H1 (cell line): ENCODE measurements around the gene CYTH1. TPM values are rescaled to one million over a fixed set of nuclear protein-coding genes. Genes with fewer than 3 reads are reported as not detected.

Source experiments
- CTCF ChIA-PET: fragments of 300-600 bp; sonication (Branson Sonifier 250); formaldehyde crosslinking; loops from one replicate; lab custom pipeline; 2021; ENCODE audit not compliant: partially characterized antibody; lab: Charles Lee
- POLR2A ChIA-PET: fragments of 300-600 bp; sonication (Branson Sonifier 250); formaldehyde crosslinking; loops from one replicate; lab custom pipeline; 2021; ENCODE audit warnings: inconsistent platforms; ENCODE audit not compliant: partially characterized antibody; lab: Charles Lee
- DNase-seq, 2 experiments: peaks; one replicate each; pipeline versions ENCODE4 v3.0.0 to v3.0.0-alpha.2; 2010 to 2022; ENCODE audit warnings: low spot score in 2 of 2, low read depth in 1 of 2, mixed read lengths in 1 of 2
- FAIRE-seq: peaks from 2 replicates; lab custom pipeline; 2011; peaks lifted over from hg19 to GRCh38; lab: Jason Lieb, UNC
- H2AFZ ChIP-seq: 2 replicates; pipeline ENCODE4 v1.8.1; 2012; ENCODE audit warnings: low read length, inconsistent platforms
- H2AK5ac ChIP-seq: 2 replicates; pipeline ENCODE4 v1.6.1; 2013; ENCODE audit warnings: low read depth, low read length
- H2BK120ac ChIP-seq: replicated peaks from 2 replicates; pipeline ENCODE3; 2013; ENCODE audit warnings: low read depth, low read length, inconsistent platforms
- H2BK12ac ChIP-seq: 2 replicates; pipeline ENCODE4 v1.6.1; 2013; ENCODE audit warnings: low read depth, low read length
- H2BK15ac ChIP-seq: 2 replicates; pipeline ENCODE4 v1.6.1; 2013; ENCODE audit warnings: low read length
- H2BK20ac ChIP-seq: 2 replicates; pipeline ENCODE4 v1.6.1; 2013; ENCODE audit warnings: low read length
- H2BK5ac ChIP-seq: 2 replicates; pipeline ENCODE4 v1.6.1; 2013; ENCODE audit warnings: low read depth, low read length
- H3K14ac ChIP-seq: 2 replicates; pipeline ENCODE4 v1.6.1; 2013; ENCODE audit warnings: inconsistent platforms; ENCODE audit not compliant: insufficient read length
- H3K18ac ChIP-seq: 2 replicates; pipeline ENCODE4 v1.6.1; 2013; ENCODE audit warnings: low read length; ENCODE audit errors: extremely low read depth
- H3K23ac ChIP-seq: 2 replicates; pipeline ENCODE4 v1.6.1; 2013; ENCODE audit warnings: inconsistent platforms; ENCODE audit not compliant: insufficient read length
- H3K23me2 ChIP-seq: 2 replicates; pipeline ENCODE4 v1.6.1; 2013; ENCODE audit warnings: low read depth, low read length
- H3K27ac ChIP-seq: 2 replicates; pipeline ENCODE4 v1.6.1; 2011; ENCODE audit warnings: low read depth, low read length, inconsistent platforms
- H3K27me3 ChIP-seq, 4 experiments: replicated peaks in 1 of 4; 1 replicate in 1 of 4; 2 replicates in 3 of 4; pipeline versions ENCODE4 v1.6.1 to v1.8.1; 2011 to 2013; ENCODE audit warnings: low read length in 3 of 4, mild to moderate bottlenecking in 3 of 4, inconsistent platforms in 2 of 4, mixed read lengths in 2 of 4, moderate library complexity in 1 of 4; ENCODE audit not compliant: control insufficient read depth in 3 of 4, insufficient read depth in 3 of 4; ENCODE audit errors: extremely low read depth in 1 of 4
- H3K36me3 ChIP-seq, 4 experiments: 2 replicates each; pipeline versions ENCODE4 v1.6.1 to v1.8.1; 2011 to 2013; ENCODE audit warnings: mild to moderate bottlenecking in 4 of 4, low read length in 3 of 4, moderate library complexity in 2 of 4, control low read depth in 1 of 4, inconsistent platforms in 1 of 4; ENCODE audit not compliant: insufficient read depth in 4 of 4, control insufficient read depth in 2 of 4
- H3K4ac ChIP-seq: replicated peaks from 2 replicates; pipeline ENCODE3; 2013; ENCODE audit warnings: low read length, low read depth, mixed read lengths, inconsistent platforms; ENCODE audit not compliant: insufficient read length
- H3K4me1 ChIP-seq, 4 experiments: replicated peaks in 1 of 4; 1 replicate in 1 of 4; 2 replicates in 3 of 4; pipeline versions ENCODE4 v1.6.1 to v1.8.1; 2011 to 2013; ENCODE audit warnings: low read length in 3 of 4, inconsistent platforms in 2 of 4, mixed read lengths in 1 of 4; ENCODE audit not compliant: insufficient read depth in 4 of 4, control insufficient read depth in 3 of 4
- H3K4me2 ChIP-seq, 2 experiments: 2 replicates each; pipeline versions ENCODE4 v1.6.1 to v1.8.1; 2011 to 2013; ENCODE audit warnings: low read depth in 2 of 2, low read length in 2 of 2, control low read depth in 1 of 2, inconsistent platforms in 1 of 2, mild to moderate bottlenecking in 1 of 2; ENCODE audit not compliant: insufficient read depth in 1 of 2
- H3K4me3 ChIP-seq, 4 experiments: fragments of 200-600, 300-600 bp in 1 of 4; sonication (generic), shearing (Covaris generic), sonication (Bioruptor Twin) in 1 of 4; 2 replicates each; pipeline versions ENCODE4 v1.5.1 to v1.8.1; 2011 to 2016; ENCODE audit warnings: low read length in 4 of 4, low read depth in 3 of 4, control low read depth in 2 of 4, inconsistent platforms in 2 of 4, mild to moderate bottlenecking in 2 of 4, mixed read lengths in 1 of 4, moderate library complexity in 1 of 4; ENCODE audit not compliant: insufficient read depth in 2 of 4; ENCODE audit errors: extremely low read depth in 1 of 4
- H3K56ac ChIP-seq: replicated peaks from 2 replicates; pipeline ENCODE3; 2013; ENCODE audit warnings: low read depth, mild to moderate bottlenecking, mixed read lengths, low read length, inconsistent platforms; ENCODE audit not compliant: insufficient read length
- H3K79me1 ChIP-seq: 2 replicates; pipeline ENCODE4 v1.6.1; 2013; ENCODE audit warnings: low read depth, low read length, control low read depth
- H3K79me2 ChIP-seq, 2 experiments: 2 replicates each; pipeline versions ENCODE4 v1.6.1 to v1.8.1; 2012 to 2013; ENCODE audit warnings: low read length in 2 of 2, mild to moderate bottlenecking in 2 of 2, inconsistent platforms in 1 of 2; ENCODE audit not compliant: insufficient read depth in 2 of 2, control insufficient read depth in 1 of 2
- H3K9ac ChIP-seq, 4 experiments: replicated peaks in 1 of 4; 1 replicate in 1 of 4; 2 replicates in 3 of 4; pipeline versions ENCODE4 v1.6.1 to v1.8.1; 2011 to 2013; ENCODE audit warnings: low read depth in 3 of 4, low read length in 3 of 4, control low read depth in 2 of 4, mild to moderate bottlenecking in 2 of 4, moderate library complexity in 2 of 4, inconsistent platforms in 1 of 4; ENCODE audit errors: extremely low read depth in 1 of 4
- H3K9me3 ChIP-seq, 2 experiments: 2 replicates each; pipeline versions ENCODE4 v1.6.1 to v1.8.1; 2012 to 2013; ENCODE audit warnings: mild to moderate bottlenecking in 2 of 2, moderate library complexity in 2 of 2, control low read depth in 1 of 2, inconsistent platforms in 1 of 2, low read depth in 1 of 2, low read length in 1 of 2, mixed read lengths in 1 of 2; ENCODE audit not compliant: insufficient read depth in 2 of 2
- H4K20me1 ChIP-seq, 2 experiments: replicated peaks in 1 of 2; 2 replicates each; pipeline versions ENCODE3 to v1.8.1; 2011 to 2013; ENCODE audit warnings: inconsistent platforms in 2 of 2, low read length in 2 of 2, mild to moderate bottlenecking in 1 of 2; ENCODE audit not compliant: insufficient read depth in 2 of 2, control insufficient read depth in 1 of 2
- H4K5ac ChIP-seq: 2 replicates; pipeline ENCODE4 v1.6.1; 2013; ENCODE audit warnings: low read length, low read depth, mixed read lengths, inconsistent platforms; ENCODE audit not compliant: insufficient read length
- H4K8ac ChIP-seq: 2 replicates; pipeline ENCODE4 v1.8.0; 2013; ENCODE audit warnings: mild to moderate bottlenecking, moderate library complexity, low read length, inconsistent platforms; ENCODE audit not compliant: insufficient read depth; ENCODE audit errors: extremely low read depth
- H4K91ac ChIP-seq: replicated peaks from 2 replicates; pipeline ENCODE3; 2013; ENCODE audit warnings: low read length, mixed read lengths, inconsistent platforms; ENCODE audit not compliant: insufficient read length
- SIRT6 ChIP-seq: IDR thresholded peaks from one replicate; pipeline ENCODE4 v1.7.1; 2012; ENCODE audit warnings: low read length, inconsistent platforms
- WGBS, 2 experiments: shearing (Covaris generic) in 1 of 2; methylation state at CpG; one replicate each; pipeline versions ENCODE4 v1.1.6 to v1.1.7; 2013 to 2015; ENCODE audit warnings: low lambda C conversion rate in 2 of 2, mixed read lengths in 2 of 2, inconsistent platforms in 1 of 2, low coverage in 1 of 2, missing lambda C conversion rate in 1 of 2; ENCODE audit not compliant: insufficient replicate concordance in 2 of 2, insufficient coverage in 1 of 2, insufficient read length in 1 of 2; ENCODE audit errors: extremely low coverage in 1 of 2, missing lambda C conversion rate in 1 of 2; 5-methylcytosine and 5-hydroxymethylcytosine counted together
- polyA plus RNA-seq, 7 experiments: library from polyadenylated mRNA; depleted of rRNA in 3 of 7; stranded (reverse) in 5 of 7; unstranded in 2 of 7; fragments of >200 nt in 5 of 7; fragments of 200-250 nt in 2 of 7; gene quantifications; 1 replicate in 5 of 7; 2 replicates in 1 of 7; 4 replicates in 1 of 7; pipeline versions ENCODE4 v1.2.1 to v1.2.3, GENCODE V29; 2011 to 2013; ENCODE audit warnings: missing spikeins in 2 of 7, mixed read lengths in 2 of 7
- total RNA-seq: library from RNA; stranded (reverse); fragmentation: NEBNext Ultra II Directional; extraction: Animal tissue kit (Norgen Biotek cat#: 25700); gene quantifications from 2 replicates; pipeline ENCODE4 v1.2.1, GENCODE V29; 2021

The CYTH1 gene
- total and polyA plus RNA-seq, 2 of the 8 experiments (the other 6 are each of a cell fraction or from before 2014, with no cell fraction given) = 12.8 to 14.8 TPM

- Histone ChIP-seq H2BK15ac (no peak overlapping the region), H3K56ac (no peak overlapping the region), H3K4me1 (no peaks in the 10 kb centered on the region), H3K23me2 (peaks cover 2% of the 10 kb centered on the region; the same call in 1 of the 2 replicates), H3K14ac (no peak overlapping the region), H3K4ac (no peak overlapping the region), H2BK20ac (no peak overlapping the region), H3K9ac (no peak overlapping the region), H2BK12ac (no peak overlapping the region), H3K18ac (no peak overlapping the region), H3K9me3 (no peaks in the 10 kb centered on the region), H2BK5ac (no peak overlapping the region), H3K79me1 (no peaks in the 10 kb centered on the region), H2AFZ (no peak overlapping the region), H3K4me3 (no peak overlapping the region), H2AK5ac (no peak overlapping the region), H3K4me2 (no peak overlapping the region), H3K27ac (no peak overlapping the region), H3K27me3 (no peaks in the 10 kb centered on the region; a peak in 1 of 7 replicates), H3K36me3 (peaks cover 0 to 16% (median 0%) of the 10 kb centered on the region in 4 experiments; a peak in 3 of 8 replicates), H4K8ac (no peak overlapping the region), H3K79me2 (no peaks in the 10 kb centered on the region), H3K23ac (no peak overlapping the region), H4K91ac (no peak overlapping the region), H4K20me1 (no peaks in the 10 kb centered on the region), H4K5ac (no peak overlapping the region), H2BK120ac (no peak overlapping the region)
- ChIA-PET POLR2A (interaction anchor here (0.7 to 1.4 kb wide), 2 partner anchors 8 to 116 kb away, joined by 3 read pairs; no protein-coding TSS in a partner anchor), CTCF (interaction anchor here (0.6 to 1.5 kb wide), 4 partner anchors 38 to 252 kb away, joined by 3 to 4 read pairs (median 3); no protein-coding TSS in a partner anchor)
- 91% methylated on average over 14 of the region's 14 CpGs; no CpG with 5 or more reads in 1 of the 2 experiments for WGBS, 2 experiments
- FAIRE-seq (no peak), DNase-seq (no peak)
- no peak for TF ChIP-seq SIRT6
These were observed 7.6 kb upstream of the CYTH1 start for GRCh38 chr17:78789663-78790181.
